A549 (cell line): Measurements from ENCODE around the gene PARP6. TPM values are rescaled to one million over a fixed set of nuclear protein-coding genes. Genes with fewer than 3 reads are reported as not detected.

Experiments
- ATAC-seq, 2 experiments: fragments of 200-7000 bp in 1 of 2; fragments of >200 bp in 1 of 2; cut with Nextera tagmentation in 1 of 2; cut with Tn5 transposase in 1 of 2; 3 replicates each; pipeline versions ENCODE4 v1.8.0 to v1.9.1; 2018 to 2020; ENCODE audit warnings: mild to moderate bottlenecking in 1 of 2, moderate library complexity in 1 of 2
- CTCF ChIA-PET: fragments of 300-600 bp; sonication (Branson Sonifier 250); formaldehyde crosslinking; extraction: SDS; loops from one replicate; lab custom pipeline; 2021; ENCODE audit warnings: antibody characterized with exemption, inconsistent platforms; lab: Yijun Ruan, JAX
- POLR2A ChIA-PET: fragments of 350-600 bp; formaldehyde crosslinking; extraction: SDS; loops from one replicate; lab custom pipeline; 2021; ENCODE audit warnings: antibody characterized with exemption, inconsistent platforms; lab: Yijun Ruan, JAX
- DNase-seq, 2 experiments: peaks; one replicate each; pipeline versions ENCODE4 v3.0.0 to v3.0.0-alpha.2; 2011 to 2016; ENCODE audit warnings: low read depth in 1 of 2, low spot score in 1 of 2
- FAIRE-seq: peaks from 2 replicates; lab custom pipeline; 2011; peaks lifted over from hg19 to GRCh38; lab: Jason Lieb, UNC
- H3K27ac ChIP-seq, 2 experiments: fragments of >200 bp; sonication (Bioruptor Twin); formaldehyde crosslinking; 3 replicates each; pipeline ENCODE4 v1.5.1; 2016 to 2017
- H3K4me1 ChIP-seq: fragments of >200 bp; sonication (Bioruptor Twin); formaldehyde crosslinking; 3 replicates; pipeline ENCODE4 v1.6.1; 2016
- H3K4me2 ChIP-seq: fragments of >200 bp; sonication (Bioruptor Twin); formaldehyde crosslinking; 3 replicates; pipeline ENCODE4 v1.6.1; 2016
- H3K4me3 ChIP-seq: fragments of >200 bp; sonication (Bioruptor Twin); formaldehyde crosslinking; 3 replicates; pipeline ENCODE4 v1.5.1; 2016
- H3K9me3 ChIP-seq: fragments of >200 bp; sonication (Bioruptor Twin); formaldehyde crosslinking; 3 replicates; pipeline ENCODE4 v1.6.1; 2016
- CBX2 ChIP-seq: fragments of 200-600 bp; sonication (generic); IDR thresholded peaks from 2 replicates; pipeline ENCODE4 v1.6.1; 2016; ENCODE audit warnings: low read depth, mild to moderate bottlenecking, borderline replicate concordance
- CHD2 ChIP-seq: fragments of 150-350 bp; IDR thresholded peaks from 2 replicates; pipeline ENCODE4 v1.6.1; 2014; ENCODE audit warnings: low read length; ENCODE audit not compliant: partially characterized antibody
- CHD4 ChIP-seq: fragments of 200-600 bp; sonication (generic); IDR thresholded peaks from 2 replicates; pipeline ENCODE4 v1.6.1; 2016; ENCODE audit warnings: antibody characterized with exemption, mild to moderate bottlenecking, borderline replicate concordance
- E2F6 ChIP-seq: IDR thresholded peaks from 2 replicates; pipeline ENCODE4 v1.6.1; 2012; ENCODE audit warnings: low read depth, borderline replicate concordance
- EHMT2 ChIP-seq: fragments of 200-600 bp; sonication (generic); IDR thresholded peaks from 2 replicates; pipeline ENCODE4 v1.6.1; 2016; ENCODE audit warnings: antibody characterized with exemption, low read depth, mild to moderate bottlenecking, moderate library complexity
- ELK1 ChIP-seq: fragments of 150-350 bp; IDR thresholded peaks from 2 replicates; pipeline ENCODE4 v1.6.1; 2014; ENCODE audit warnings: low read depth, mild to moderate bottlenecking, low read length
- FOSL2 ChIP-seq, 2 experiments: fragments of 450-650 bp in 1 of 2; fragments of >200 bp in 1 of 2; sonication (Bioruptor Twin) in 1 of 2; formaldehyde crosslinking; IDR thresholded peaks; 2 replicates each; pipeline versions ENCODE4 v1.5.0 to v1.6.1; 2016 to 2020; ENCODE audit warnings: mild to moderate bottlenecking in 1 of 2, moderate library complexity in 1 of 2
- HDAC2 ChIP-seq: fragments of 200-600 bp; sonication (generic); IDR thresholded peaks from 2 replicates; pipeline ENCODE4 v1.6.1; 2016
- HMGXB4 ChIP-seq: fragments of 250-450 bp; sonication (Bioruptor Pico); IDR thresholded peaks from 2 replicates; pipeline ENCODE4 v1.5.0; 2021; ENCODE audit warnings: mild to moderate bottlenecking, moderate library complexity, borderline replicate concordance
- JUNB ChIP-seq: fragments of >200 bp; sonication (Bioruptor Twin); formaldehyde crosslinking; IDR thresholded peaks from 2 replicates; pipeline ENCODE4 v1.6.1; 2016
- KDM5A ChIP-seq: fragments of 200-600 bp; sonication (generic); IDR thresholded peaks from 2 replicates; pipeline ENCODE4 v1.6.1; 2016; ENCODE audit warnings: antibody characterized with exemption, mild to moderate bottlenecking
- MAX ChIP-seq: IDR thresholded peaks from 2 replicates; pipeline ENCODE4 v1.6.1; 2012
- MYC ChIP-seq: IDR thresholded peaks from 2 replicates; pipeline ENCODE4 v1.6.1; 2012; ENCODE audit warnings: mild to moderate bottlenecking, inconsistent platforms, low read length, improper control_type of control experiment, borderline replicate concordance
- PBX3 ChIP-seq: IDR thresholded peaks from 2 replicates; pipeline ENCODE4 v1.6.1; 2012
- POLR2A ChIP-seq: IDR thresholded peaks from 2 replicates; pipeline ENCODE4 v1.6.1; 2012; ENCODE audit warnings: mild to moderate bottlenecking, low read length
- POLR2AphosphoS2 ChIP-seq: conservative IDR thresholded peaks from 2 replicates; pipeline ENCODE4 v1.6.1; 2012; ENCODE audit warnings: low read length, improper control_type of control experiment, inconsistent platforms
- RARB ChIP-seq: fragments of 250-450 bp; sonication (Bioruptor Pico); IDR thresholded peaks from 2 replicates; pipeline ENCODE4 v1.8.0; 2021; ENCODE audit warnings: mild to moderate bottlenecking, moderate library complexity
- REST ChIP-seq: fragments of 200-600 bp; sonication (generic); IDR thresholded peaks from 2 replicates; pipeline ENCODE4 v1.6.1; 2016; ENCODE audit warnings: antibody characterized with exemption, mild to moderate bottlenecking, moderate library complexity
- USF2 ChIP-seq: fragments of 450-650 bp; IDR thresholded peaks from 2 replicates; pipeline ENCODE4 v1.6.1; 2014; ENCODE audit warnings: antibody characterized with exemption
- ZNF302 ChIP-seq: fragments of 250-450 bp; sonication (Bioruptor Pico); IDR thresholded peaks from 2 replicates; pipeline ENCODE4 v1.9.0; 2021; ENCODE audit warnings: inconsistent platforms, mild to moderate bottlenecking, moderate library complexity
- ZSCAN20 ChIP-seq: fragments of 250-450 bp; sonication (Bioruptor Pico); IDR thresholded peaks from 2 replicates; pipeline ENCODE4 v1.8.0; 2022; ENCODE audit warnings: mild to moderate bottlenecking, moderate library complexity
- WGBS: methylation state at CpG from one replicate; pipeline ENCODE4 v1.1.6; 2017; ENCODE audit errors: missing lambda C conversion rate; 5-methylcytosine and 5-hydroxymethylcytosine counted together
- polyA plus RNA-seq, 4 experiments: library from polyadenylated mRNA; depleted of rRNA in 3 of 4; stranded (reverse); fragments of >200 nt; fragmentation: RNase III in 1 of 4; extraction: RNeasy Plus Mini Kit Qiagen cat#74134 plus additional on column Dnase treatment in 1 of 4; gene quantifications; 2 replicates in 3 of 4; 3 replicates in 1 of 4; pipeline ENCODE4 v1.2.3, GENCODE V29; 2011 to 2017

PARP6 gene
- polyA plus RNA-seq, 2 of the 4 experiments (the other 2 are of a cell fraction), result 78.0 to 167 TPM

GRCh38 chr15:72227192-72227586 lies 45.2 kb downstream of the PARP6 start:
- Histone ChIP-seq H3K4me1 (peaks cover 55% of the 10 kb centered on the region), H3K4me3 (peak overlapping the region; percentile 91), H3K27ac (peak overlapping the region; percentile 97), H3K4me2 (peak overlapping the region; percentile 97), H3K9me3 (no peaks in the 10 kb centered on the region)
- no peak for ATAC-seq
- peak in 1 of 2 experiments; percentile 71 for DNase-seq
- CTCF ChIA-PET, result interaction anchor here (0.7 to 31.1 kb wide), 18 partner anchors 11 to 475 kb away, joined by 3 to 644 read pairs (median 4); partner anchors contain the start of gene GRAMD2A
- WGBS, result 2% methylated on average over 8 of the region's 8 CpGs
- POLR2A ChIA-PET, result interaction anchor here (1.1 to 2.5 kb wide), 17 partner anchors 9 to 475 kb away, joined by 3 to 48 read pairs (median 7); partner anchors contain the start of genes GRAMD2A, MYO9A and SENP8
- no peak for TF ChIP-seq CHD2
- 0 out of 2 replicates have a peak, but pooled peaks have one; percentile 4 for TF ChIP-seq MYC
- TF ChIP-seq FOSL2 (IDR thresholded peaks at IDR 0.05), result peak; percentile 66
- peak; percentile 81 for TF ChIP-seq FOSL2 (CRISPR knock-in tag; IDR thresholded peaks at IDR 0.05)
- TF ChIP-seq ZSCAN20 (CRISPR knock-in tag), result no peak
- TF ChIP-seq E2F6, result no peak
- 0 out of 2 replicates have a peak, but pooled peaks have one; percentile 29 for TF ChIP-seq EHMT2
- TF ChIP-seq JUNB, result peak; percentile 28; the same call in 1 of the 2 replicates
- TF ChIP-seq RARB (CRISPR knock-in tag), result no peak
- TF ChIP-seq HDAC2, result no peak
- TF ChIP-seq PBX3, result no peak
- no peak for TF ChIP-seq CBX2
- no peak for TF ChIP-seq HMGXB4 (CRISPR knock-in tag)
- FAIRE-seq, result no peak

GRCh38 chr15:72223278-72223677 lies 49.1 kb downstream of the PARP6 start:
- H3K4me1 ChIP-seq, result peaks cover 94% of the 10 kb centered on the region
- no peak for ATAC-seq
- TF ChIP-seq CHD4 (no peak), POLR2A (no peak), POLR2AphosphoS2 (0 out of 2 replicates have a peak, but pooled peaks have one; percentile 33)
- H3K4me3 ChIP-seq, result 0 out of 3 replicates have a peak overlapping the region, but pooled peaks have one; percentile 8
- no peak for FAIRE-seq
- ChIA-PET CTCF (interaction anchor here (2.6 to 31.1 kb wide), 3 partner anchors 5 to 62 kb away, joined by 8 to 644 read pairs (median 644); partner anchors contain the start of genes GRAMD2A and PKM), POLR2A (interaction anchor here (0.5 to 4.3 kb wide), 3 partner anchors 8 to 153 kb away, joined by 3 to 37 read pairs (median 3); partner anchors contain the start of genes HEXA and PKM)
- H3K9me3 ChIP-seq, result no peaks in the 10 kb centered on the region
- DNase-seq, result no peak
- peak overlapping the region; percentile 64 for H3K4me2 ChIP-seq
- H3K27ac ChIP-seq, result peak overlapping the region in 1 of 2 experiments; percentile 64; a peak in 3 of 6 replicates
- WGBS, result 75% methylated on average over 10 of the region's 10 CpGs

- 38% methylated on average over 4 of the region's 4 CpGs for WGBS
- ChIA-PET POLR2A (interaction anchor here (0.7 to 4.3 kb wide), 5 partner anchors 9 to 154 kb away, joined by 3 to 37 read pairs (median 4); partner anchors contain the start of genes HEXA and PKM), CTCF (interaction anchor here (2.6 to 31.1 kb wide), 3 partner anchors 6 to 63 kb away, joined by 8 to 644 read pairs (median 644); partner anchors contain the start of genes GRAMD2A and PKM)
- Histone ChIP-seq H3K9me3 (no peaks in the 10 kb centered on the region), H3K4me1 (peaks cover 97% of the 10 kb centered on the region), H3K4me2 (peak overlapping the region; percentile 64), H3K27ac (peak overlapping the region; percentile 48 to 64; a peak in 5 of 6 replicates), H3K4me3 (0 out of 3 replicates have a peak overlapping the region, but pooled peaks have one; percentile 8)
- DNase-seq (peak; percentile 71 to 95), ATAC-seq (peak; percentile 71 to 83), FAIRE-seq (no peak)
- TF ChIP-seq MAX (peak; percentile 29; the same call in 1 of the 2 replicates), USF2 (peak; percentile 19; the same call in 1 of the 2 replicates), REST (no peak), ZSCAN20 (CRISPR knock-in tag) (no peak), KDM5A (no peak), RARB (CRISPR knock-in tag) (no peak), ZNF302 (no peak), ELK1 (no peak), FOSL2 (IDR thresholded peaks at IDR 0.05) (no peak), FOSL2 (CRISPR knock-in tag; IDR thresholded peaks at IDR 0.05) (peak; percentile 71)
Observed at GRCh38 chr15:72222393-72222792, 50.0 kb downstream of the PARP6 start.
